Mammary epithelial cell (primary cell): ENCODE measurements around the gene TMEM131.

ENCODE experiments used
- CTCF ChIP-seq, 2 donors: IDR thresholded peaks in 1 of 2; conservative IDR thresholded peaks in 1 of 2; 2 replicates each; pipeline ENCODE4 v1.5.1; 2011 to 2012; ENCODE audit warnings: inconsistent platforms in 2 of 2, low read length in 2 of 2, mild to moderate bottlenecking in 2 of 2, control low read depth in 1 of 2, low read depth in 1 of 2; ENCODE audit not compliant: insufficient read depth in 1 of 2; ENCODE audit errors: extremely low read depth in 1 of 2
- EZH2 ChIP-seq: IDR thresholded peaks from 2 replicates; pipeline ENCODE4 v1.6.1; 2012; ENCODE audit warnings: low read length, inconsistent platforms, borderline replicate concordance

- TF ChIP-seq CTCF (conservative IDR thresholded peaks at IDR 0.05 in 1 of 2, IDR thresholded peaks at IDR 0.05 in 1 of 2; ENCODE audit: extremely low read depth in 1 of 2, insufficient read depth in 1 of 2, low read depth in 1 of 2, low read length in 2 of 2) (no peak), EZH2 (no peak)
Observed at GRCh38 chr2:97931118-97931857, 64.5 kb downstream of the TMEM131 start.
